OCI-LY3 (cell line): Measurements from ENCODE around the gene ZSCAN20.

Experiments
- H2AFZ ChIP-seq: fragments of 200-600, 300-600 bp; shearing (Covaris generic); 2 replicates; pipeline ENCODE4 v1.6.0; 2014; ENCODE audit warnings: antibody characterized with exemption, low read depth, low read length
- H3K27ac ChIP-seq: fragments of 200-600, 300-600 bp; sonication (generic); 2 replicates; pipeline ENCODE4 v1.5.1; 2014; ENCODE audit warnings: mild to moderate bottlenecking, low read length, moderate library complexity, mixed read lengths
- H3K27me3 ChIP-seq: fragments of 200-600, 300-600 bp; sonication (generic); 2 replicates; pipeline ENCODE4 v1.6.1; 2014; ENCODE audit warnings: low read depth, low read length, mixed read lengths
- H3K36me3 ChIP-seq: fragments of 200-600, 300-600 bp; sonication (generic); replicated peaks from 2 replicates; pipeline ENCODE3; 2014; ENCODE audit warnings: low read depth, low read length, mixed read lengths
- H3K4me1 ChIP-seq: fragments of 300-600, 200-600 bp; sonication (generic); 2 replicates; pipeline ENCODE4 v1.6.1; 2014; ENCODE audit warnings: low read length, mixed read lengths
- H3K4me2 ChIP-seq: fragments of 200-600, 300-600 bp; sonication (generic); 2 replicates; pipeline ENCODE4 v1.6.1; 2014; ENCODE audit warnings: low read length, mixed read lengths
- H3K4me3 ChIP-seq: fragments of 300-600, 200-600 bp; sonication (generic); 2 replicates; pipeline ENCODE4 v1.5.1; 2014; ENCODE audit warnings: antibody characterized with exemption, mild to moderate bottlenecking, low read length, moderate library complexity
- H3K79me2 ChIP-seq: fragments of 300-600, 200-600 bp; shearing (Covaris generic); 2 replicates; pipeline ENCODE4 v1.6.1; 2014; ENCODE audit warnings: mild to moderate bottlenecking, low read length, mixed read lengths
- H3K9ac ChIP-seq: fragments of 300-600, 200-600 bp; shearing (Covaris generic); 2 replicates; pipeline ENCODE4 v1.6.0; 2014; ENCODE audit warnings: mild to moderate bottlenecking, low read length, moderate library complexity
- H3K9me3 ChIP-seq: fragments of 200-600, 300-600 bp; shearing (Covaris generic); 2 replicates; pipeline ENCODE4 v1.6.1; 2014; ENCODE audit warnings: low read length, mixed read lengths; ENCODE audit not compliant: insufficient read depth
- H4K20me1 ChIP-seq: fragments of 200-600, 300-600 bp; sonication (generic); 2 replicates; pipeline ENCODE4 v1.6.1; 2016; ENCODE audit warnings: low read length, mixed read lengths; ENCODE audit not compliant: insufficient read depth
- CTCF ChIP-seq: fragments of 200-600, 300-600 bp; sonication (generic); IDR thresholded peaks from 2 replicates; pipeline ENCODE4 v1.5.1; 2014; ENCODE audit warnings: antibody characterized with exemption, low read length, low read depth
- EZH2phosphoT487 ChIP-seq: fragments of 200-600 bp; shearing (Covaris generic); IDR thresholded peaks from 2 replicates; pipeline ENCODE4 v1.6.1; 2018; ENCODE audit warnings: antibody characterized with exemption, mixed run types, low read depth

ZSCAN20 gene

GRCh38 chr1:33441088-33441745 lies 31.2 kb upstream of the ZSCAN20 start:
- no peak overlapping the region for H2AFZ ChIP-seq
- TF ChIP-seq EZH2phosphoT487 (no peak), CTCF (no peak)
- no peaks in the 10 kb centered on the region for H3K36me3 ChIP-seq
- no peaks in the 10 kb centered on the region for H3K4me1 ChIP-seq
- H4K20me1 ChIP-seq: no peaks in the 10 kb centered on the region
- H3K4me2 ChIP-seq: no peak overlapping the region
- no peak overlapping the region for H3K4me3 ChIP-seq
- H3K9ac ChIP-seq: no peak overlapping the region
- H3K79me2 ChIP-seq: no peaks in the 10 kb centered on the region
- H3K9me3 ChIP-seq: no peaks in the 10 kb centered on the region
- H3K27ac ChIP-seq: no peak overlapping the region
- H3K27me3 ChIP-seq: peaks cover 30% of the 10 kb centered on the region

- no peak overlapping the region for H3K27ac ChIP-seq
- no peak overlapping the region for H3K4me3 ChIP-seq
- H3K27me3 ChIP-seq: peaks cover 22% of the 10 kb centered on the region
- no peaks in the 10 kb centered on the region for H4K20me1 ChIP-seq
- no peaks in the 10 kb centered on the region for H3K9me3 ChIP-seq
- TF ChIP-seq EZH2phosphoT487: no peak
- TF ChIP-seq CTCF: no peak
- H3K9ac ChIP-seq: no peak overlapping the region
- no peaks in the 10 kb centered on the region for H3K4me1 ChIP-seq
- no peaks in the 10 kb centered on the region for H3K79me2 ChIP-seq
- H2AFZ ChIP-seq: no peak overlapping the region
- no peak overlapping the region for H3K4me2 ChIP-seq
- no peaks in the 10 kb centered on the region for H3K36me3 ChIP-seq
Measured at GRCh38 chr1:33442141-33442540, 30.3 kb upstream of the ZSCAN20 start.

GRCh38 chr1:33443080-33443704 lies 29.3 kb upstream of the ZSCAN20 start:
- no peak overlapping the region for H3K9ac ChIP-seq
- H2AFZ ChIP-seq: no peak overlapping the region
- no peaks in the 10 kb centered on the region for H3K4me1 ChIP-seq
- no peak overlapping the region for H3K4me2 ChIP-seq
- no peaks in the 10 kb centered on the region for H3K9me3 ChIP-seq
- peaks cover 24% of the 10 kb centered on the region; the same call in 1 of the 2 replicates for H3K27me3 ChIP-seq
- TF ChIP-seq EZH2phosphoT487: no peak
- TF ChIP-seq CTCF: no peak
- H3K27ac ChIP-seq: no peak overlapping the region
- no peak overlapping the region for H3K4me3 ChIP-seq
- no peaks in the 10 kb centered on the region for H3K79me2 ChIP-seq
- no peaks in the 10 kb centered on the region for H3K36me3 ChIP-seq
- H4K20me1 ChIP-seq: no peaks in the 10 kb centered on the region

- H3K79me2 ChIP-seq: no peaks in the 10 kb centered on the region
- no peak overlapping the region for H3K4me3 ChIP-seq
- no peak overlapping the region for H3K4me2 ChIP-seq
- no peak overlapping the region for H3K9ac ChIP-seq
- H3K9me3 ChIP-seq: no peaks in the 10 kb centered on the region
- no peak for TF ChIP-seq EZH2phosphoT487
- TF ChIP-seq CTCF: no peak
- H2AFZ ChIP-seq: no peak overlapping the region
- H3K27ac ChIP-seq: no peak overlapping the region
- no peaks in the 10 kb centered on the region for H3K4me1 ChIP-seq
- H4K20me1 ChIP-seq: no peaks in the 10 kb centered on the region
- no peaks in the 10 kb centered on the region for H3K36me3 ChIP-seq
- H3K27me3 ChIP-seq: peaks cover 20% of the 10 kb centered on the region; the same call in 1 of the 2 replicates
Measured at GRCh38 chr1:33443705-33444180, 28.7 kb upstream of the ZSCAN20 start.
